Rectal smooth muscle tissue (tissue), 1 donor: ENCODE data around the gene MMP10.

Experiments
- H3K27ac ChIP-seq: one replicate; pipeline ENCODE4 v1.7.0; 2013; ENCODE audit warnings: low read depth, low read length, inconsistent platforms
- H3K27me3 ChIP-seq: one replicate; pipeline ENCODE4 v1.7.0; 2013; ENCODE audit warnings: low read length; ENCODE audit not compliant: control insufficient read depth, insufficient read depth
- H3K36me3 ChIP-seq: one replicate; pipeline ENCODE4 v1.7.0; 2013; ENCODE audit warnings: low read length; ENCODE audit not compliant: control insufficient read depth, insufficient read depth
- H3K4me1 ChIP-seq: one replicate; pipeline ENCODE4 v1.7.0; 2013; ENCODE audit warnings: low read length; ENCODE audit not compliant: control insufficient read depth, insufficient read depth
- H3K4me3 ChIP-seq: one replicate; pipeline ENCODE4 v1.7.0; 2013; ENCODE audit warnings: low read length
- H3K9ac ChIP-seq: one replicate; pipeline ENCODE4 v1.7.0; 2013; ENCODE audit warnings: low read length

The MMP10 gene

DNA sequence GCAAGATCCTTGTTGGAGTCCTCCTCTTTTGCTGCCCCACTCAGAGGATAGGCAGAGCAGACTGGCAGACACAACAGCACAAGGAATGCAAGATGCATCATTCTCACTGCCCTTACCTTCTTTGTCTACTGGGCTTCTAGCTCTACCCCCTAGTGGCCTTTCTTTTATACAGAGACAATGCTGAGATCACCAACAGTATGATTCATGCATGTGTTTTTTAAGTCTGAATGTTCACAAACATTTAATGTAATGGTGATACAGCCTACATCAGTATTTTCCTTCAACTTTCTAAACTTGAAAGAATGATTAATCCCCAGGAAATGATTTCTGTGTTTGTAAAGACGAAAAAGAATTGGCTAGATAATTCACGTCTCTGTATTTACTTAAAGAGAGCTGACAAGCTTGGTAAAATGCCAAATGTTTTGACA is at the start of gene MMP10:
MMP10 (minus strand) TSS at position 138 of the 428 bp plus-strand sequence; CDS start at position 101, 37 bp downstream.
- Histone ChIP-seq H3K9ac (no peak within 1 kb of the TSS), H3K4me1 (no peaks in the 10 kb centered on the region), H3K36me3 (no peaks in the 10 kb centered on the region), H3K27ac (no peak within 1 kb of the TSS), H3K4me3 (no peak within 1 kb of the TSS), H3K27me3 (no peaks in the 10 kb centered on the region)

DNA sequence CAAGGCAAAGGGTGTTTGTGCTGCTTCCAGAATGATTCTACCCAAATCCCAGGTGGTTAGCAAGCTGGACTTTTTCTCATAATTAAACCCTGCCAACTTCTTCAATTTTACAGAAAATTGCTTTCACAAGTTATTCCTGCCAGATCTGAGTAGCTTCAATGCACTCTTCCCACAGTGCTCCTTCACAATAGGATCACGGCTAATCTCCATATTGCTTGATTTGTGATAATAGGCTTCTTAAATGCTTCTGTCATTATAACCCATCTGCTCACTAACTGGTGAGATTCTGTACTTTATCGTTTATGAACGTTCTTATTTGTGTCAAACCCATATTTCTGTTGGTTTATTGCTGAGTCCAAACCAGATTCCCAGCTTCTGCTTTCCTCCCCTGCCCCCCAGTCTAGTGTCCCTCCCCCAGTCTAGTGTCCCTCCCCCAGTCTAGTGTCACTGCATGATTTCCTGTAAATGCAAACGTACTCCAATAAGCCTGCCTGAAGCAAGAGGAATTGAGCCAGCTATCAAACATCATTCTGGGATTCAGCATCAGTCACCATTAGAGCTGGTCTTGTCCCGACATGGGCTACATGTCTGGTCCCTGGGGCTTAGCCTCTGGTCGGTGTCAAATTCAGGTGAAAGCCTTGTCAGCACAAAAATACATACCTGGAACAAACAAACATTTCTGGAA is 49.0 kb upstream of the MMP10 start:
- H3K27ac ChIP-seq: no peak overlapping the region
- H3K4me1 ChIP-seq: no peaks in the 10 kb centered on the region
- H3K9ac ChIP-seq: no peak overlapping the region
- H3K27me3 ChIP-seq: no peaks in the 10 kb centered on the region
- no peaks in the 10 kb centered on the region for H3K36me3 ChIP-seq
- no peak overlapping the region for H3K4me3 ChIP-seq

DNA sequence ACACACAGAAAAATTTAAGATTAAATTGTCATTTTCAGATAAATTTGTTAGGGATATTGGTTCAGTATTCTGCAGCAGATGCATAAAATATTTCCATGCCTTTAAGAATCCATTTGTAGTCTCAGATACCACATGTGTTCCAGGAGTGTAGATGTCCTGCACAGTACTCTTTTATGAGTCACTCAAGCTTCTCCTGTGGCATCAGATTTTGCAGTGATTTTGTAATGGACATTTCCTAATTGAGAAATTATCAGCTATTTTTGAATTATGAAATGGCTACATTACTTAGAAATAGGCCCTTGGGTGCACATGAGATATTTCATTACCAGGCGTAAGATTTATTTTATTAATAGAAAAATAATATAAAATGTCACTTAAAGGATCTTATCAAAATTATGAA is 44.1 kb upstream of the MMP10 start:
- H3K4me3 ChIP-seq: no peak overlapping the region
- no peak overlapping the region for H3K9ac ChIP-seq

DNA sequence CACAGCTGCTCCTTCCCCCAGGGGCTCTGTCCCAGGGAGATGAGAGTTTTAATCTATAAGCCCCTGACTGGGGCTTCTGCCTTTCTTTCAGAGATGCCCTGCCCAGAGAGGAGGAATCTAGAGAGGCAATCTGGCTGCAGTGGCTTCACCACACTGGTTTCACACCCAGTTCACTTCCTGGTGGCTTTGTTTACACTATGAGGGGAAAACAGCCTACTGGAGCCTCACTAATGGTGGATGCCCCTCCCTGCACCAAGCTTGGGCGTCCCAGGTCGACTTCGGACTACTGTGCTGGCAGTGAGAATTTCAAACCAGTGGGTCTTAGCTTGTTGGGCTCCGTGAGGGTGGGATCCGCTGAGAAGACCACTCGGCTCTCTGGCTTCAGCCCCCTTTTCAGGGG is 39.1 kb upstream of the MMP10 start:
- H3K36me3 ChIP-seq: no peaks in the 10 kb centered on the region
- no peak overlapping the region for H3K27ac ChIP-seq
- H3K9ac ChIP-seq: no peak overlapping the region
- no peaks in the 10 kb centered on the region for H3K4me1 ChIP-seq
- no peak overlapping the region for H3K4me3 ChIP-seq
- H3K27me3 ChIP-seq: no peaks in the 10 kb centered on the region

More for the DNA sequence above, 44.1 kb upstream of the MMP10 start:
- H3K4me1 ChIP-seq: no peaks in the 10 kb centered on the region
- H3K27me3 ChIP-seq: no peaks in the 10 kb centered on the region
- no peaks in the 10 kb centered on the region for H3K36me3 ChIP-seq
- no peak overlapping the region for H3K27ac ChIP-seq

DNA sequence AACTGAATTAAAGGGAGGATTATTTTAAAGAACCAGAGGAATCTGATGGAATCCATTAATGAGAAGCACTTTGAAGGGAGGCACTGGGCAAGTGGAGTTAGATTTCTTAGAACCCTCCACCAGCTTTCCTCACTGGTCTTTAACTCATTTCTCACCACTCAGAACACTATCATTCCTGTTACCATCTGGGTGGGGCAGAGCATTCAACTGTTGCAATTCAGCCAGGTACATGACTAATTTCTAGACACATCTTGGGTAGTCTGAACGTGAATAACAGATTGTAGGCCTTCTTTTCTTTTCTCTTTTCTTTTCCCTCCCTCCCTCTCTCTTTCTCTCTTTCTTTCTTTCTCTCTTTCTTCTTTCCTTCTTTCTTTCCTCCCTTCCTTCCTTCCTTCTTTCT is 33.1 kb upstream of the MMP10 start:
- Histone ChIP-seq H3K27ac (no peak overlapping the region), H3K36me3 (no peaks in the 10 kb centered on the region), H3K9ac (no peak overlapping the region), H3K4me1 (no peaks in the 10 kb centered on the region), H3K4me3 (no peak overlapping the region), H3K27me3 (no peaks in the 10 kb centered on the region)

DNA sequence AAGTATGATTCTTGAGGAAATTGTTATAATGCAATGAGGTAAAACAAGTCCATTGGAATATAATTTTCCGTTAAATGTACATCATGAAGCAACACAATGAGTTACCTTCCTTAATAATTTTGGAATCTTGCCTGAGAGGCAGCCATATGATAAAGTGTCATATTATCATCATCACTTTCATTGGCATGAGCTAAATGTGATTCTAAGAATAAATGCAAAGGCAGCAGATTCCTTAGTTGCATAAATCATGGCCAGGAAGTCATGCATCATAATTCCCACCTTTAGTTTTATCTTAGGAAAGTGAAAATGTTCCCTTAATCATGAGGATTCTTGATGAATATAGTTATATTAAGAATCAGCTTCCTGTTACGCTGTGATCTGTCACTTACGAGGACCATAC is 31.8 kb upstream of the MMP10 start:
- Histone ChIP-seq H3K27me3 (no peaks in the 10 kb centered on the region), H3K4me3 (no peak overlapping the region), H3K27ac (no peak overlapping the region), H3K9ac (no peak overlapping the region), H3K4me1 (no peaks in the 10 kb centered on the region), H3K36me3 (no peaks in the 10 kb centered on the region)

DNA sequence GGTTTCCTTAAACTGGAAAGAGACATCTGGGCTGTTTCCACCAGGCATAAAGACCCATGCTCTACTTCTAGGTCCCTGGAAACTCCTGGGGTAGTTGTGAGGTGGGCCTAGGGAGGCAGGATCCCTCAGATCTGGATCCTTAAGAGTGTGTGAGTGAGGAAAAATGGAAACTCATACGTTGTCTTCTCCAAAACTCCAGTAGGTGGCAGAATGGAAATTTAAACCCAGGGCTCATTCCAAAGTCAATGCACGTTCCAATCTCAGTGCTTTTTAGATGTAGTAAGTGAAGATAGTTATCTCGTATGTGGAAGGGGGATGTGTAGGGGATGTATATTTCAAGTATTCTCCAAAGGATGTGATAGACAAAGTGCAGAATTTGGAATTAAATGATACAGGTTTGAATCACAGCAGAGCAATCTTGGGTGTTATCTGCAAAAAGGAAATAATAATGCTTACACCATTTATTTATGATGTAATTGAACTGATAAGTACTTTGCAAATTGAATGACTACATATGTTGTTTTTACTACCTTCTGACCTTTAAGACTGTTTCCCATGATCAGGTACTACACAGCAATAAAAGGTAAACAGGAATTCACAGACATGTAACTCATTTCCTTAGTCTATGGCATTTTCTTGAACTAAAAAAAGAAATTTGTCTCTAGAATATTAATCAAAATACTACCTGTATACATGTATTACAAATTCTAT is 30.7 kb upstream of the MMP10 start:
- Histone ChIP-seq H3K36me3 (no peaks in the 10 kb centered on the region), H3K27me3 (no peaks in the 10 kb centered on the region), H3K9ac (no peak overlapping the region), H3K4me1 (no peaks in the 10 kb centered on the region), H3K4me3 (no peak overlapping the region), H3K27ac (no peak overlapping the region)

DNA sequence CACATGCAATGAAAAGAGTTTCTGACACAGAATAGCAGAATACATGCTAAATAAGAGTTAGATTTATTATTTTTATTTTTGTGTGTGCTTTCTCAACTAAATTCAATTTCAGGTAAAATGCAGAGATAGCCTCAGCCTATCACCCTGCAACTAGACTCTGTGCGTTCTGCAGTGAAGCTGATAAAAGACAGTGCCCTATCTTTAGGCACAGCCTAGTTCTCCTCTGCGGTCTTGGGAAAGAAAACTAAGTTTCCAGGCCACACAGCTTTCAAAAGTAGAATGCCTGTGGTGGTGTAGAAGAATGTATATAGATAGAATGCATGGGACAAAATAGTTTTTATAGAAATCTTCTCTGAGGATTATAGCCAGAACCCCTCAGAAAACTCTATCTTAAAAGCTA is 29.5 kb upstream of the MMP10 start:
- H3K27ac ChIP-seq: no peak overlapping the region
- H3K9ac ChIP-seq: no peak overlapping the region
- H3K4me1 ChIP-seq: no peaks in the 10 kb centered on the region
- no peaks in the 10 kb centered on the region for H3K36me3 ChIP-seq
- H3K4me3 ChIP-seq: no peak overlapping the region
- no peaks in the 10 kb centered on the region for H3K27me3 ChIP-seq

DNA sequence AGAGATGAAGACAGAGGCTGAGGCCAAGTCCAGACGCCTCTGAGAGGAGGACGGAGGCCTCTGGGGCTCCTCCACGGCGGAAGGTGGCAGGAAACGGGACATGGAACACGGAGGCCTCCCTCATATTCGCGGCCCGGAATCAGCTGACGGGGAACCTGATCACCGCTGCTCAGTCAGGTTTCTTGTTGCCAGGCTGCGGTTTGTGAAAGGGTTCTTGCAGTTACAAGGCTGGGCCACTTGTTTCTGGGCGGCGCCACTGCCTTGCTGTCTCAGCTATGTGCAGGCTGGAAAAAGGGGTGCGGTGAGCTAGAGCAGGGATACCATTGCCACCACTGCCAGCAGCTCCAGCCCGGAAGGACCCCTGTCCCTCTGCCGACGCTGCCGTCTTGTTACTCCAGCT is 27.5 kb upstream of the MMP10 start:
- H3K4me1 ChIP-seq: no peaks in the 10 kb centered on the region
- H3K27ac ChIP-seq: no peak overlapping the region
- no peaks in the 10 kb centered on the region for H3K27me3 ChIP-seq

DNA sequence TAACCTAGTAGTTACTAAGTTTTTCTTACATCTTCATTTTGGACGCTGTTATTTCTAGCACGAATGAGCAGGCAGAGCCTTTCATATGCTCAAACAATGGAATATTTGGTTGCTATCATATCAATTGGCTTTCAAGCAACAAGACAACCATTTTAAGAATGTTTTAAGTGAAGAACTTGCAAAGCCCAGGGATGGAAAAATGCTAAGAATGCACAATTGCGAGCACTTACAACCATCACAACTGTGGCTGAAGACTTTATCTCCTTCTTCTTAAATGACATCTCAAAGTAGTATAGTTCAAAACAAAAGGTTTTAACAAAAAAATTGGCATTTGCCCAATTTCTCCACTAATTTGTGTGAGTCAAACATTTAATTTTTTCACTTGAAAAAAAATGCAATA is 25.9 kb upstream of the MMP10 start:
- Histone ChIP-seq H3K4me3 (no peak overlapping the region), H3K36me3 (no peaks in the 10 kb centered on the region), H3K27me3 (no peaks in the 10 kb centered on the region), H3K9ac (no peak overlapping the region), H3K27ac (no peak overlapping the region), H3K4me1 (no peaks in the 10 kb centered on the region)

More for the DNA sequence above, 27.5 kb upstream of the MMP10 start:
- Histone ChIP-seq H3K4me3 (no peak overlapping the region), H3K36me3 (no peaks in the 10 kb centered on the region), H3K9ac (no peak overlapping the region)

DNA sequence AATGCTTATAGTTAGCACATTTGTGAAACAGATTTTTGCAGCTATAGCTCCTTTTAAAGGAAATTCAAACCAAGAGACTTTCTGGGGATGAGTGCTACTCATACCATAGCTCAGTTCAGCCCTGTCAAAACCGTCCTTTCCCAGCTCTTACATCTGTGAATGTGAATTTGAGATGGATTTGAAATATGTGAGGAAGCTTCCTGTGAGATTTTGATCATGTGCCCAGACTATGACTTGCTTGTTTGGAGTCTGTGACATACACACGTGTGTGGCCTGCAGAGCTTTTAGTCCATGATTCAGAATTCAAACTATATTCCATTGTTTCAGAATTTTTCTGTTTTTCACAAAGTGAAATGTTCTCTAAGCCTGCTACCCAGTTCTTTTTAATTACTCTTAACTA is 21.9 kb upstream of the MMP10 start:
- Histone ChIP-seq H3K4me3 (no peak overlapping the region), H3K36me3 (no peaks in the 10 kb centered on the region), H3K27ac (no peak overlapping the region), H3K4me1 (no peaks in the 10 kb centered on the region), H3K9ac (no peak overlapping the region), H3K27me3 (no peaks in the 10 kb centered on the region)

DNA sequence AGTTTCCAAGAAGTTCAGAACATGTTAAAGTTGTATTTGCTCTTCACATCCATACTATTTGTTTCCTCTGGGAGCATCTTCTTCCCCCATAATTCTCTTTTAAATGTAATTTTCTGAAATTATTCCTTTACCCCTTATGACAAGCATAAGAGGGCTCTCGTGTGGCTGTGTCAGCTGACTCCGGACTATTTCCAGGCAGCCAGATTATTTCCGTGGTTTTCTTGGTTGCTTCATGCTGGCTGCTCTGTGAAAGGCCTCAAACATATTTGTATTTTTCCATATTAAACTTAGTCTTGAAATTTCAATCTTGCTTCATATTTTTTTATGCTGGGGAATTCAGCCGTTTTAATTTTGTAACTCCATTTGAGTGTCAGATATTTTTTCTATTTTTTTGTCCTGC is 20.3 kb upstream of the MMP10 start:
- Histone ChIP-seq H3K27me3 (no peaks in the 10 kb centered on the region), H3K9ac (no peak overlapping the region), H3K4me3 (no peak overlapping the region), H3K36me3 (no peaks in the 10 kb centered on the region), H3K4me1 (no peaks in the 10 kb centered on the region), H3K27ac (no peak overlapping the region)
